Esophagus muscularis mucosa (tissue), 4 donors: ENCODE results near the gene F8.

Experiments
- CTCF ChIP-seq, 3 experiments: fragments of 200-600 bp in 2 of 3; fragments of 450-650 bp in 1 of 3; sonication (generic) in 2 of 3; IDR thresholded peaks; one replicate each; pipeline ENCODE4 v1.5.1; 2017 to 2019; ENCODE audit warnings: antibody characterized with exemption in 3 of 3, mild to moderate bottlenecking in 2 of 3, moderate library complexity in 1 of 3
- EP300 ChIP-seq: sonication (generic); formaldehyde crosslinking; IDR thresholded peaks from one replicate; pipeline ENCODE4 v1.6.1; 2017; ENCODE audit warnings: antibody characterized with exemption
- POLR2A ChIP-seq: fragments of 450-650 bp; IDR thresholded peaks from one replicate; pipeline ENCODE4 v1.6.1; 2017; ENCODE audit warnings: antibody characterized with exemption, moderate library complexity, mild to moderate bottlenecking, low read depth
- POLR2AphosphoS5 ChIP-seq, 2 donors: sonication (generic); formaldehyde crosslinking; IDR thresholded peaks; one replicate each; pipeline ENCODE4 v1.6.1; 2017; ENCODE audit warnings: antibody characterized with exemption in 2 of 2

- no peak for TF ChIP-seq EP300
- no peak for TF ChIP-seq CTCF (IDR thresholded peaks at IDR 0.05)
- TF ChIP-seq POLR2A: no peak
- no peak for TF ChIP-seq POLR2AphosphoS5 (IDR thresholded peaks at IDR 0.05)
These were observed 171.4 kb downstream of the F8 start for GRCh38 chrX:154850957-154851611.
